Tongue (tissue), 2 donors: ENCODE data around the gene SGO2. TPM values are rescaled to one million over a fixed set of nuclear protein-coding genes. Genes with fewer than 3 reads are reported as not detected.
"Not testable (repeated sequence)": the region's sequence is repeated elsewhere in the genome, so short reads cannot be mapped to it uniquely, and the experiment has no call there.

Experiments used
- DNase-seq: peaks from one replicate; pipeline ENCODE4 v3.0.0-alpha.2; 2015
- total RNA-seq: library from RNA; depleted of rRNA; stranded (reverse); fragments of >200 nt; gene quantifications from one replicate; pipeline ENCODE4 v1.2.3, GENCODE V29; 2014

The SGO2 gene
- total RNA-seq, 1 donor from 2014 or later: 10.7 TPM

DNA sequence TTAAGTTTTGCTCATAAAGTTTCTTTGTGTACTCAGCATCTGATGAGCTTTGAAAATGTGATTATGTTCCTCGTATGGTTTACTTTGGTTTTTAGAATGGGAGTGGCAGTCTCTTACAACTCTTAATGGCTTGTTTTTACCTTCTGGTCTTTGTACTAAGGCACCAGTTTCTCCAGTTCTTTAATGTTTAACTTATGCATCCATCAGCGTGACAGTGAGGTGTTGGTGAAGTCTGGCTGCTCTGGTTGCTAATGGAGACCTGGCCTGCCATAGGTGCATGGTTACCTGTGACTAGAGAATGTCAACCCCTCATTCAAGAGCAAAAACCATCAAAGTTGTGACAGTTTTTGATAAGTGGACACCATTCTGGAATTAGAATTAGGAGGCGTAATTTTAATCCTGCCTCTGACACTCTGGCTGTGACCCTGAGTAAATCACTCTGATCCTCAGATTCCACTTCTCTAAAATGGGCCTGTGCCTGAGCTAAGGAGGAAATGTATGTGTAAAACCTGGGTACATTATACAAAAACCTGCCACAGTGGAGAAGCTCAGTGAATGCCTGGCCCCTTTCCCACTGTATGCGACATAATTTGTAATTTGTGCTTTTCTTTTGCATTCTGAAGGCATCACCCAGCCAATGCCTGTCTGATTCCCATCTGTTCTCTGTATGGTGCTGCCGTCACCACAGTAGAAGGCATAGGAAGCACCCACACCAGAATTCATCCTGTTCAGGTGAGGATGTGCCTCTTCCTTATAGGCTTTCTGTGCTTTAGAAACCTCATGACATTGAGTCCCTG, 71.0 kb downstream of the SGO2 start:
- no peak for DNase-seq

DNA sequence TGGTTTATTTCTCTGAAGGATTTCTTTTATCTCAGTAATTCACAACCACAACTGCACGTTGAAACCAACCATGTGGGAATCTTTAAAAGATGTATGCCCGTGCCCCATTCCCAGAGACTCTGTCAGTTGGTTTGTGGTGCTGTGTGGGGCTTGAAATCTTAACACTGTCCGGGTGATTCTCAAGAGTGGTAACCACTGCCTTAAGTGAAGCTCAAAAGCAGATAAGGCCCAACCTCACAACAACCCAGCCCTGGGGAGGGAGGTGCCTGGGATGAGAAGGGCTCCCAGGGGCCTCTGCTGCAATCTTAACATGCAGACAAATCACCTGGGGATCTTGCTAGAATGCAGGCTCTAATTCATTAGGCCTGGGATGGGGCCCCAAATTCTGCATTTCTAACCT, 73.2 kb downstream of the SGO2 start:
- no peak for DNase-seq

DNA sequence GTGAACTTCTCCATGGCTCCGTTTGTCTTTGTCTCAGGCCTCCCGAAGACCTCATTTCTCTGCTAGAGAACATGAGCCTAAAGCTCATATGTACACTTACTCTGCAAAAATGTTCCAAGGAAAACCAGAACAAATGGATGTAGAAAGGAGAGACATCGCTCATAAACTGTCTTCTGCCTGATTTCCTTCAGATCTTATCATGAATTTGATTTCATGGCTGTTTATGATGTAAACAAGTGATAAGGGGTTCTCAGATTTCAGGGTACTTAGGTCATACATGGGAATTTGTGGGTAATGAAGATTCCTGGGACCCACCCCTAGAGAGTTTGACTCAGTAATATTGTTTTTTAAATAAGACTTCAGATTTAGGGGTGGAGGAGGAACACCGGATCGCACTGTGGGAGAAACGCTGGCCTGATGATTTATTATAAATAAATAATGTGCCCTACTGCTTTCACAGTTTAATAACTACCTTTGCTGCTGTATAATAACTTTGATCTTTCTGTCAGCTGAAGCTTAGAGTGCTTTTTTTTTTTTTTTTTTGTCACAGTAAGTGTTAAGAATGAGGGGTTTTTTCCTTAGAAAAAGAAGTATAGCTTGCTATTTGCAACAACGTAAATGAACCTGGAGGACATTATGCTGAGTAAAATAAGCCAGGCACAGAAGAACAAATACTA, 74.7 kb downstream of the SGO2 start:
- no peak for DNase-seq

DNA sequence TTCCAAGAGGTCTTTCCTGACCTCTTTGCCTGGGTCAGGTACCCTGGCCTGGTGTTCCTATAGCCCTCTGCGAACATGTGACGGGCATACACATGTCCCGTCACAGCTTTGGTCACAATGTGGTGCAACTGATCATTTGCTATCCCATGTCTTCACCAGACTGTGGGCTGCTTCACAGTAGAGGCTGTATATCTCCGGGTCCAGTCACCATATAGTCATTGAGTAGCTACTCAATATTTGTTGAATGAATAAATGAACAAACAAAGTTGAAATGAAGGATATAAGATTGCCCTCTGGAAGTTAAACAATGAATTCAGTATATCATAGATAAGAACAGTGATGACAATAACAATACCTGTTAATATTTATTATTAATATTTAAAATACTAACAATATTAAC, 76.6 kb downstream of the SGO2 start:
- no peak for DNase-seq

DNA sequence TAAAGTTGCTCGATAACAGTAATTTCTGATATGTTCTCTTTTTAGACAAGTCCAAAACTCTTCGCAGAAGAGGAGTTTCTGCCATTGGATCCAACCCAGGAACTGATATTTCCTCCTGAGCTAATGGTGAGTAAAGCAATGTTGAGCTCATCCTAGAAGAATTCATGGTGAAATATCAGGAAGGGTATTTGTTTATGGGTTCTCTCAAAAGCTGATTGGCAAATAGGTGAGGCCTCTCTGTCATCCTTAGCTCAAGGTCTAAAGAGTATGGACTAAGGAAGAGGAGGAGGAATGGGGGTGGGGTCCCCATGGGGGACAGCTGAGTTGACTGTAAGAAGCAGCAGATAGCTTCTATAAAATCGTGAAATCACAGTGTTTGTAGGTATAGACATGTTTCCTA, 78.0 kb downstream of the SGO2 start:
- DNase-seq: no peak

DNA sequence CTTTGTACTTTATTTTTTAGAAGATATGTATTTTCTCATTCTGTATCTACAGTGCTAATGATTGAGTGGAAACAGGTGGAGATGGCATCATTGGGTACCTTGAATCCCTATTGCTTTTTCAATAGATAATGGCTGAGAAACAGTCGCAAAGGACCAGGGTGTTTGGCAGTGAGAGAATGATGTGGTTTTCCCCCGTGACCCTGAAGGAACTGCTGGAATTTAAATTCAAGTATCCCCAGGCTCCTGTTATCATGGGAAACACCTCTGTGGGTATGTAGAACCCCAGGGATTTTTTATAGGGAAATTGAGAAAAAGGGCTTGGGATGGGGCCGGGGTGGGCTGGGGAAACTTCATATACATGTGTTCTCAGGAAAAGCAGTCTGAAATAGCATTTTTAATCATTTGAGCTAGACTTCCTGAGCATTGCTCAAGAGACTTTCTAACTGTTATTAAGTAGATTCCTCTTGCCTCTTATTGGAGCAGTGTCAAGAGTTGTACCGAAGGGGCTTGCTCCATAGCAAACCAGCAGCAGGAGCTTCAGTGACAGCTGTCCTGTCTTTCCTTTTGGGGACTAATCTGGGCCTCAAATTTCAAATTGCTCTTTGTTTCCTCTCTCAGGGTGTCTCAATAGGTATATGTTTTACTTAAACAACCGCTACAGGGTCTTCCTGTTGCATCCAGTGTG, 78.7 kb downstream of the SGO2 start:
- DNase-seq: no peak

DNA sequence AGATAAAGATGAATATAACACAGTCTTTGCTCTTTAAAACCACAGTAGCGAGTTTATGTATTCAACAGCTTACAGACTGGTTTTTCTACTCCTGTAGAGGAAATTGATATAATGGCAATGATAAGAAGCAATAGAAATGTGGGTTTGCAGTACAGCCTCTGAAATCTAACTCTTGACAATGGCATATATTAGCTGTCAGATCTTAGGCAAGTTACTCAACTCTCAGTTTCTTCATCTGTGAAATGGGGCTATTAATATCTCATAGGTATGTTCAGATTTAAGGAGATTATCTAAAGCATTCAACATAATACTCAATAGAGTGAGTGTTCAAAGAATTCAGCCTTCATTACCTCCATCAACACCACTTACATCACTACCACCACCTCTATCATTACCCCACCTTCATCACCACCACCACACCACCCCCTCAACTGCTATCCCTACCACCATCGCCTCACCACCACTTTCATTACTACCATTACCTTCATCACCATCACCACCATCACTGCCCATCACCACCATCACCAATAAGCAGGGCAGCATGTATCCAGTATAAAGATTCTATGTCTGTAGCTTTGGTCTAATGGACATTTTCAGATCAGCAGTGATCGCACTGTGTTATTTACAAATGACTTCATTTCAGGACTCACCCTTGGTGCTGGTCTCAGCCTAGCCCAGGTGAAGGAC, 82.5 kb downstream of the SGO2 start:
- DNase-seq: no peak

DNA sequence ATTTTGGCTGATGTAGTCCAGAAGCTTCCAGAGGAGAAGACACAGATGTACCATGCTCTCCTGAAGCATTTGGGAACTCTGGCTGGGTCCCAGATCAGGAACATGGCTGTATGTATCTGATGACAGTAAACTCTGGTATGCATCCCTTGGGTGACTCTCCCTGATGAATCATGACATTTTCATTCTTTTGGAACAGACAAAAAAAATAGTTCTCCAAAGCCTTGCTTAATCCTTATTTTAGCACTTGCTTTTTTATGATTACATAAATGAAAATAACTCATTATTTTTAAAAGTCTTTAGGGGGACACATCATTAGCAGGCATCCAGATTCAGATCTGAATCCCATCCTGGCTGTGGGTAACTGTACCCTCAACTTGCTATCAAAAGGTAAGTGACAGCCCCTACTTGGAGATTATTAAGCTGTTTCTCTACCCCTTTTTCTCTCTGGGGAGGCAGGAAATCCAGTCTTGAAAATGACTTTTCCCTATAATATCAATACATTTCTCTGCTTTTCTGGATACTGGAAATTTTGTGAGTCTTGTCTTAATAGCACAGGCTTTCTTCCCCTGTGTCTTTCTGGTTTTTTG, 83.1 kb downstream of the SGO2 start:
- no peak for DNase-seq

DNA sequence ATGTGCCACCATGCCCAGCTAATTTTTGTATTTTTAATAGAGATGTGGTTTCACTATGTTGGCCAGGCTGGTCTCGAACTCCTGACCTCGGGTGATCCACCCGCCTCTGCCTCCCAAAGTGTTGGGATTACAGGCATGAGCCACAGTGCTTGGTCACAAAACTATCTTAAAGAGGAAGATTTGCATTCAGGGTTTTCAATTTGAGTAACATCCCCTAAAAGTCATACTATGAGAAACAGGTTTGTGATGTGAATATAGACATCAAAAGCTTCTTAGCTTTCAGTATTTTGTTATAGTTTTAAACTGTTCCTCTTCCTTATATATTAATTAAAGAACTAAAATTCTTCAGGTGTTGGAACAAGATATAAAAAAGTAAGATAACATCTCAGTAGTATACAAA, 84.2 kb downstream of the SGO2 start:
- DNase-seq: not testable (repeated sequence)

DNA sequence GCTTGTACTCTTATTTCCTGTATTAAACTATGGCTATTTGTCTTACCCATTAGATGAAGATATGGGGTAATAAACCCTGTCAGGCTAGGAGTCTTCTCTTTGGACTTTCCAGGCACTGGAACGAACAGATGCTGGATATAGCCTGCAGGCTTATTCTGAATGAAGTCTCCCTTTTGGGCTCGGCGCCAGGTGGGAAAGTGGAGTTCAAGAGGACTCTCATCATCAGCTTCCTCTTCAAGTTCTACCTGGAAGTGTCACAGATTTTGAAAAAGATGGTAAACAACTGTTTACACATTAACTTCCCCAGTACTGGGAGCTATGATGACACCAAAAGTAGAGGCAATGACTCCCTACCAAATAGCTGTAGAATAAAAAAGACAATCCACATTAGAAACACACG, 87.7 kb downstream of the SGO2 start:
- no peak for DNase-seq

DNA sequence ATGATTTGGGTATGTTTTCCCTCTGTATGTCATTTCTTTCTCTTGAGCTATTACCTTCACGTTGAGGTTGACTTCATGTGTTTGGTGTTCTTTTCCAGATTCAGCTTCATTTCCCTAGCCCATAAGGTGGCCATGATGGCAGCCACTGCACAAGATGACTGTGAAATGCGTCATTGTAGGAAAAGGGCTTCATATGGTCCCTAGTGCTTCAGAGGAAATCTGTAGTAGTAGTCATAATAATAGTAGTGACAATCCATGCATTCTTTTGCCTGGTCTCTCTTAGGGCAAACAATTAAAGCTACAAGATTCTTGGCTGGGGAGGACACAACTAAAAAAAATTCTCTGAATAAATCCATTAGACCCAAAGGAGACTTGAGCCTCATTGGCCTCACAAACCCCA, 88.2 kb downstream of the SGO2 start:
- no peak for DNase-seq

DNA sequence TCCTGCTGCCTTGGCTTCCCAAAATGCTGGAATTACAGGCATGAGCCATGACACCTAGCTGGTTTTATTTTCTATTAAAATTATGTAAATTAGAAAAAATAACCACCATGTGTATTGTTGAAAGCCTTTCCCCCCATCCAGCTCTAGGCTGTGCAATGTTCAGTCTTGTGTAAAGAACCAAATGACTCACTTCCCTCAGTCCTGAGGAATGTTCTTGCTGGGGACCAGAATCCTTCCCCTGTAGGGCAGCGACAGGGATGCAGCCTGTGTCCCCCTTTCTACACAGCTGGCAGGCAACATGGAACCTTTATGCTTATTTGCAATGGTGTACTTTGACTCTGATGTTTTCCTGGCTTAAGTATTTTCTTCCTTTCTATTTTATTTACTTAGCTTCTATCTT, 89.2 kb downstream of the SGO2 start:
- no peak for DNase-seq

DNA sequence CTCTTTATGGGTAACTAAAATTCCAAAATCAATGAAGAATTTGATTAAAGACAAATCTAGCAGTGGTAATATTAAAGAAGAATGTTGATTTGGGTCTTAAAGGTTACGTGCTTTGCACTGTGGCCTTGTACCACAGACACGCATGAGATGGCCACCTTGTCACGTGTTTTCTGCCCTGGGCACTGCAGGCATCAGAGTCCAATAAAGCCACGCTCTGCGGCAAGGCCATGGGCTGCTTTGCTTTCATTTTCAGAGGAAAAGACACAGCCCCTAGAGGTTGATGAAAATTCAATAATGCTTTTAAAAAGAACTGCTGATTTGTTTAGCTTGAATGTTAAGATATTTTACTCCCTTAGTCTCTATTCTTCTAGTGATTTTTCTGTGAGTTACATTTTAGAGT, 90.2 kb downstream of the SGO2 start:
- DNase-seq: no peak

DNA sequence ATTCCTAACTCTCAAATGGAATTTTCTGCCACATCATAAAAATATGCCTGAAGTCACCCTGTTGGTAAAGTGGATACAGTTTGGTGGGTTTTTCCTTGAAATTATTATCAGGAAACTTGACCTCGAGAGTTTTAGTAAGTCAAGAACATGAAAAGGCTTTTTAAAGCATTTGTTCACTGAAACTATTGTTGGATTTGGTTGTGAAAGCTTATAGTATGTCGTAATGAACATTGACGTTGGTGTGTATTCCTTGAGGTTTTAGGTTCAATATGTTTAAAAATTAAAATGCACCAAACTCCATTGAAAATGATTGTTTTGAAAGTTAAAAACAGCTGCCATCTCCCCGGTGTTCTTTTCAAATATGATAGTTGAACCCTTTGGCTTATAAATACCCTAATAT, 90.6 kb downstream of the SGO2 start:
- no peak for DNase-seq

DNA sequence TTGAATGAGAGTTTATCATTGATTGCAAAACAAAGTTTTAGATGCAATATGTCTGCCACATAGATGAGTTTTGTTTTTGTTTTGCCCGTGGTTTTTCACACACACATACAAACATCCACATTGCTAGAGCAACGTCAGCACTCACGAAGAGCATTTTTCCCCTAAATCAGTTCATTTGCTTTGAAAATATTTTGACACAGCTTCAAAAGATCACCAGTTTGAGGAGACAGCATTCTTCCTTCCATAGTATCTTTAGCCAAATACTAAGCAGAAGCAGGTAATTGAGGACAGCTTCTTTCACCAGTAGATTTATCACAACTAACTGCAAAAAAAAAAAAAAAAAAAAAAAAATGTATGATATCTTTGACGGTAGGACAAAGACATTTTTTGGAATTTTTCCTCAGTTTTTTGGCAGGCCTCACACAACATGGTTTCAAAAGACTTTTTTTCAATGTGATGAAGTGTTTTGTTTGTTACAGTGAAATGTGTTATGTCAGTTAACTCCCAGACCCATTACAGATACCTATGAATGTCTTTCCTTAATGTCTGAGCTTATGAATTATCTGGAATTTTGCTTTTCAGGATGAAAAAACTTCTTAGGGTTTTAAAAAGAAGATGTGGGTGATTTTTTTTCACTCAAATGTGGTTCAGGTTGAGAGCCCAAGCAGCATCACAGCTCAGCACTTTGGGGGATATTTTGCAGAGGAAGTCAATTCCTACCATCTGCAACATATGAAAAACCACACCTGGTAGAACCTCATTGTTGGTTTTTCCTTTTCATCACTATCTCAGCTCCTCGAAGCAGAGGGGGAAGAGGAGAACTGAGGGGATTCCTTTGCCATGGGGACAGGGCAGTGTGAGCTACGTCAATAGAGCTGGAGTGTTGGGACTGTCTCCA, 91.4 kb downstream of the SGO2 start:
- DNase-seq: peak; percentile 37

DNA sequence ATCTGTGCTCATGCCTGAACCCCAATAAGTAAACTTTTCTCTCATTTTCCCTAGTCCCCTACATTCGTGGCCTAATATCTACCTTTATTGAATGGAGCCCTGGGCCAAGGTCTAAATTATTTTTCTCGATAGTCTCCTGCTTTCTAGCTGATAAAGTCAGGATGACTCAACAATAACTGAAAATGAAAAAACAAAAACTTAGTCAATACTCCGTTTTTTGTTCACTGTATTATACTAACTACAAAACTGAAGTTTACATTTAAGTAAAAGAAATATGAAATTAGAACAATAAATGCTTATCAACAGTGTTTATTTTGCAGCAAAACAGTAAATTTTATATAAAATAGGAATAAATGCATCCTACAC, 92.0 kb downstream of the SGO2 start:
- DNase-seq: no peak

DNA sequence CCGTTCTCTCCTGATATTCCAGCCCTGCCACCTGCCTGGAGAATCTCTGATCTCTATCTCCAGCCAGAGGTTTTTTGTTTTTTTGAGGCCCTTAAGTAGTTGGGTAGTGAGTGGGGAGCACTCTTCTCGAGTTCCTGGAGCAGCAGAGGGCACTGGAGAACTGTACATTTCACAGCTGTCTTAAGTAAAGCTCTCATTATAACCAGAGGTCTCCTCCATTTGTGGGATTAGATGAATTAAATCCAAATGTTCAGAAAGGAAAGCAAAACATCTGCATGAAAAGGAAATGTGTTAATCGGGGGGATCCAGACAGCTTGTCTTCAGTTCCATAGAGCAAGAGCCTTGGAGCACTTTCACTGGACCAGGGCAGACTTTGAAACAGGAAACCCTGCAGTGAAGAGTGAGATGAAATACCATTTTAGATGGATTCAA, 92.6 kb downstream of the SGO2 start:
- DNase-seq: peak; percentile 70

DNA sequence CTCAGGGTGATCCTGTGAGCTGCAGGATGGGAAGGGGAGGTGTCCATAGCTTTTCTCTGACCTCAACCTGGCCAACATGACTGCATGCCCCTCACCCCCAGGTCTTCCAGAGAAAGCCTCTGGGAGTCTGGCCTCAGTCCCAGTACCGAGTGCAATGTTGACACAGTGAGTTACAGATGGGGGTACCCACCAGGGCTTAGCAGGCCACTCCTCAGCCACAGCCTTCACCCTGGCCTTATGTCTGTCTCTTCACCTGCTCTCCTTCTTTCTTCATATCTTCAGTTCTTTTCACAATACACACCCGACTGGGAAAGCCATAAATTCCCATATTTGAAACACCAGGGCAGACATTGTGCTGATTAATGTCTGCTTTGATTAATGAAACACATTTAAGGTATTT, 93.3 kb downstream of the SGO2 start:
- no peak for DNase-seq

DNA sequence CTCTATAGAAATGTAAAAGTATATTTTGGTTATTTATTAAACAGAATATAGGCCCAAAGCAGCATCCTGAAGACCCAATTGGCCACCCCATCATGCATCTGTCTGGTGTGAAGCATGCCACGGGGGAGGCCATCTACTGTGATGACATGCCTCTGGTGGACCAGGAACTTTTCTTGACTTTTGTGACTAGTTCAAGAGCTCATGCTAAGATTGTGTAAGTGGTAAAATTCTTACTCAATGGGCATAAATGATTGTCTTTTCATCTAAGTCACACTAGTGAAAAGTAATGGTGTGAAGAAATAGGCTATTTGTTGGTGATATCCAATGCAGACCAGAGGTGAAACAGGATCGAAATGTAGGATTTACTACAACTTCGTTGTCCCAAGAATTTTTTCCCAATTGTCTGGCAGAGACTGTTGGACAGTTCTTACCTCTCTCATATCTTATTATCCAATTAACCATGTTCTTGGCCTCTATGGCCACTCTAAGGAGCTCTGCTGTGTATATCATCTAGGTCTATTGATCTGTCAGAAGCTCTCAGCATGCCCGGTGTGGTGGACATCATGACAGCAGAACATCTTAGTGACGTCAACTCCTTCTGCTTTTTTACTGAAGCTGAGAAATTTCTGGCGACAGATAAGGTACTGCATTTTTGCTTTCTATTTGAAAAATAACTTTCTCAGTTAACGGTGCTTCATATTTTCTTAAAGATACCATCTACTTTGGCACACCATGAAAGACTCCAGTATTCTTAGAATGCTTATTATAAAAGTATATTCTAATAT, 94.8 kb downstream of the SGO2 start:
- DNase-seq: no peak

DNA sequence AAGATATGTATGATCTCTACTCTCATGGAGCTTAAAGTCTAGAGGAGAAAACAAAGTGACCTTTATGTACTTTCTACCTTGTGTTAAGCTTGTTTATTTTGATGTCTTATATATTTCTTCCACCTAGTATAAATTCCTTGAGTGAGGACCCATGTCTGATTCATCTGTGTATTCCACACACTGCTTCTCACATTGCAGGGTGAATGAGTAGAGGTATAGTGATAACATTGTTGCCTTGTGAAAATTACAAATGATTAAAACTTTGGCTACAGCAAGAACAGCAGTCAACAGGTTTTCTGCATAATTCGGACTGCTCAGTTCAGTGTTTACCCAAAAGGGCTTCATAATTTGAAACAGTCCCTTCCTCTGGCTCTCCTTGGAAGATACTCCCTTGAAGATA, 96.1 kb downstream of the SGO2 start:
- DNase-seq: no peak

DNA sequence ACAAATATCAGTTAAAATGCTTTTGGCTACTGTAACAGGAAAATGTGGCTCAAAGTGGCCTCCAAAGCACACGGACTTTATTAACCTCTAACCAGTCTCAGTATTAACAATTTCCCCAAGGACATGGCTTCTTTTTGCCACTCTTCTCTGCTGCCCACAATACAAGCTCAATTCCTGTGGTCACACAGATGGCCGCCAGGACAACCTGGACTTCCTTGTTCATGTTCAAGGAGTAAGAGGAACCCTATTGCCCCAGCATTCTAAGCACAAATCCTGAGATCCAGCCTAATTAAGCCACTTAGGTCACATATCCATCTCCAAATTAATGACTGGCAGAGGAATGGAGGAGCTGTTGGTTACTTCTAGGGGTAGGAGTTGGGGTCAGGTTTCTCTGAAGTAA, 98.0 kb downstream of the SGO2 start:
- no peak for DNase-seq
